Mucosa of rectum (tissue), 2 donors: ENCODE measurements around the gene ATF7IP2.

Experiments
- H3K27ac ChIP-seq, 2 donors: one replicate each; pipeline ENCODE4 v1.7.0; 2013; ENCODE audit warnings: inconsistent platforms in 2 of 2, low read depth in 2 of 2, low read length in 2 of 2
- H3K27me3 ChIP-seq, 2 donors: one replicate each; pipeline ENCODE4 v1.7.0; 2013; ENCODE audit warnings: low read length in 2 of 2; ENCODE audit not compliant: control insufficient read depth in 2 of 2, insufficient read depth in 2 of 2
- H3K36me3 ChIP-seq, 2 donors: one replicate each; pipeline ENCODE4 v1.7.0; 2013; ENCODE audit warnings: low read length in 2 of 2; ENCODE audit not compliant: control insufficient read depth in 2 of 2, insufficient read depth in 2 of 2
- H3K4me1 ChIP-seq, 2 donors: one replicate each; pipeline ENCODE4 v1.7.0; 2013; ENCODE audit warnings: low read length in 2 of 2, mild to moderate bottlenecking in 1 of 2; ENCODE audit not compliant: control insufficient read depth in 2 of 2, insufficient read depth in 2 of 2
- H3K4me3 ChIP-seq, 2 donors: one replicate each; pipeline ENCODE4 v1.7.0; 2013; ENCODE audit warnings: low read length in 2 of 2
- H3K9ac ChIP-seq, 2 donors: one replicate each; pipeline ENCODE4 v1.7.0; 2013; ENCODE audit warnings: low read length in 2 of 2, low read depth in 1 of 2, mild to moderate bottlenecking in 1 of 2
- H3K9me3 ChIP-seq, 2 donors: one replicate each; pipeline ENCODE4 v1.7.0; 2013; ENCODE audit warnings: low read length in 2 of 2; ENCODE audit not compliant: control insufficient read depth in 2 of 2
- donor health status: healthy.
- donor health status: Normal muscosa, but diverticular disease.

Gene ATF7IP2

DNA sequence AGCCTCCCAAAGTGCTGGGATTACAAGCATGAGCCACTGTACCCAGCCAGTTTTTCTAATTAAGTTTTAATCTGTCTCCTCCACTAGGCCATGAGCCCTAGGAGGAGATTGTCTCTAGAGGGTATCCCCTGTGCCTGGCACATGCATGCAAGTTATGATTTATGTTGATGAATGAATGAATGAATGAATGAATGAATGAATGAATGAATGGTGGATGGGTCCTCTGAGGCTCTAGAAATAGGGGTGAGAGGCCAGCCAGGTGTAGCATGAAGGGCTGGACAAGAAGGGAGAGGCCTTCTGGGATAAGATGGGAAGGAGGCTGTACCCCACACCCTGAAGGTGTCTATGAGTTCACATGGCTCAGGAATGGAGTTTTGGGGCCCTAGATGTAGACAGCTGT lies 145.7 kb downstream of the ATF7IP2 start:
- H3K4me1 ChIP-seq, result no peaks in the 10 kb centered on the region
- H3K9me3 ChIP-seq, result no peaks in the 10 kb centered on the region
- H3K4me3 ChIP-seq, result no peak overlapping the region
- no peak overlapping the region for H3K9ac ChIP-seq
- H3K27me3 ChIP-seq, result no peaks in the 10 kb centered on the region
- no peak overlapping the region for H3K27ac ChIP-seq
- H3K36me3 ChIP-seq, result peaks cover 24 to 39% of the 10 kb centered on the region in 2 donors
